A673 (cell line): Measurements from ENCODE around the gene DPP7. TPM values are rescaled to one million over a fixed set of nuclear protein-coding genes. Genes with fewer than 3 reads are reported as not detected.

Source experiments
- BruUV-seq: library from RNA; stranded (reverse); fragments of 400-500 nt; replicated peaks from 2 replicates; lab custom pipeline; 2021; lab: Mats Ljungman, UMichigan
- CTCF ChIA-PET: fragments of 300-600 bp; sonication (Branson Sonifier 250); formaldehyde crosslinking; loops from one replicate; lab custom pipeline; 2022; ENCODE audit warnings: antibody characterized with exemption; lab: Charles Lee
- POLR2A ChIA-PET: fragments of 300-600 bp; sonication (Branson Sonifier 250); formaldehyde crosslinking; loops from one replicate; lab custom pipeline; 2022; ENCODE audit warnings: antibody characterized with exemption; ENCODE audit not compliant: low non-redundant PET; lab: Charles Lee
- DNase-seq: peaks from one replicate; pipeline ENCODE4 v3.0.0-alpha.2; 2015; ENCODE audit warnings: low spot score
- H3K27ac ChIP-seq: fragments of 200-600 bp; sonication (generic); 2 replicates; pipeline ENCODE4 v1.5.1; 2016; ENCODE audit warnings: mixed run types, low read depth, mild to moderate bottlenecking, mixed read lengths, antibody characterized with exemption, low read length; ENCODE audit not compliant: poor library complexity, severe bottlenecking
- H3K27me3 ChIP-seq: fragments of 200-600 bp; sonication (generic); replicated peaks from 2 replicates; pipeline ENCODE4 v1.6.1; 2017; ENCODE audit warnings: mixed run types, low read depth, mild to moderate bottlenecking, mixed read lengths, antibody characterized with exemption, low read length; ENCODE audit not compliant: insufficient read depth, poor library complexity
- H3K36me3 ChIP-seq: fragments of 200-600 bp; sonication (generic); 2 replicates; pipeline ENCODE4 v1.6.1; 2016; ENCODE audit warnings: mixed run types, mild to moderate bottlenecking, mixed read lengths, antibody characterized with exemption, low read length; ENCODE audit not compliant: insufficient read depth, poor library complexity, severe bottlenecking
- H3K4me1 ChIP-seq: fragments of 200-600 bp; sonication (generic); 2 replicates; pipeline ENCODE4 v1.6.1; 2017; ENCODE audit warnings: mixed run types, mild to moderate bottlenecking, mixed read lengths, antibody characterized with exemption, low read length; ENCODE audit not compliant: insufficient read depth, poor library complexity, severe bottlenecking
- H3K4me3 ChIP-seq: fragments of 200-600 bp; sonication (generic); 2 replicates; pipeline ENCODE4 v1.5.1; 2016; ENCODE audit warnings: low read depth, mixed run types, mild to moderate bottlenecking, mixed read lengths, low read length; ENCODE audit not compliant: poor library complexity, severe bottlenecking
- H3K9me3 ChIP-seq: fragments of 200-600 bp; sonication (generic); 2 replicates; pipeline ENCODE4 v1.6.1; 2016; ENCODE audit warnings: mixed run types, low read depth, mild to moderate bottlenecking, mixed read lengths, antibody characterized with exemption, low read length; ENCODE audit not compliant: poor library complexity, severe bottlenecking
- CTCF ChIP-seq: fragments of 300-800, 200-600 bp; sonication (generic); conservative IDR thresholded peaks from 2 replicates; pipeline ENCODE4 v1.5.1; 2017; ENCODE audit warnings: low read depth, mild to moderate bottlenecking, antibody characterized with exemption, low read length, moderate library complexity, mixed read lengths
- EZH2 ChIP-seq: fragments of 200-600 bp; sonication (generic); IDR thresholded peaks from 2 replicates; pipeline ENCODE4 v1.6.1; 2017; ENCODE audit warnings: borderline replicate concordance, low read depth, mild to moderate bottlenecking, mixed read lengths, antibody characterized with exemption, low read length; ENCODE audit not compliant: poor library complexity, severe bottlenecking
- intact Hi-C: fragments of 100-400 bp; cut with micrococcal nuclease; formaldehyde crosslinking; loops from one replicate; pipeline ENCODE4 v1.10.0; 2022; ENCODE audit not compliant: unreplicated experiment
- total RNA-seq: library from RNA; stranded (reverse); gene quantifications from 2 replicates; pipeline ENCODE4 v1.2.3, GENCODE V29; 2021

Gene DPP7
- total RNA-seq, 1 experiment from 2014 or later, result 120 TPM

GRCh38 chr9:137148661-137149060, 34.1 kb upstream of the DPP7 start:
- Histone ChIP-seq H3K9me3 (no peaks in the 10 kb centered on the region), H3K36me3 (no peaks in the 10 kb centered on the region), H3K27ac (no peak overlapping the region), H3K4me1 (peaks cover 5% of the 10 kb centered on the region), H3K4me3 (no peak overlapping the region), H3K27me3 (peaks cover 10% of the 10 kb centered on the region)
- TF ChIP-seq CTCF (no peak), EZH2 (no peak)
- BruUV-seq, result no TSS peak
- DNase-seq, result no peak
- CTCF ChIA-PET, result no interaction called here
- intact Hi-C loops, result no loop called here
- POLR2A ChIA-PET, result interaction anchor here (0.6 kb wide), 1 partner anchor 451 kb away, joined by 3 read pairs; no protein-coding TSS in a partner anchor

GRCh38 chr9:137148242-137148641, 33.7 kb upstream of the DPP7 start:
- no peak overlapping the region for H3K27ac ChIP-seq
- no peaks in the 10 kb centered on the region for H3K9me3 ChIP-seq
- no peak overlapping the region for H3K4me3 ChIP-seq
- ChIA-PET POLR2A (interaction anchor here (0.6 kb wide), 1 partner anchor 451 kb away, joined by 3 read pairs; no protein-coding TSS in a partner anchor), CTCF (no interaction called here)
- DNase-seq, result no peak
- BruUV-seq, result no TSS peak
- peaks cover 14% of the 10 kb centered on the region for H3K27me3 ChIP-seq
- TF ChIP-seq CTCF (no peak), EZH2 (no peak)
- H3K4me1 ChIP-seq, result peaks cover 5% of the 10 kb centered on the region
- H3K36me3 ChIP-seq, result no peaks in the 10 kb centered on the region
- intact Hi-C loops, result no loop called here

- DNase-seq, result no peak
- no peaks in the 10 kb centered on the region for H3K9me3 ChIP-seq
- ChIA-PET CTCF (no interaction called here), POLR2A (no interaction called here)
- intact Hi-C loops, result no loop called here
- no peak for TF ChIP-seq CTCF
- no peak for TF ChIP-seq EZH2
- peaks cover 5% of the 10 kb centered on the region for H3K4me1 ChIP-seq
- no peak overlapping the region for H3K27ac ChIP-seq
- H3K36me3 ChIP-seq, result no peaks in the 10 kb centered on the region
- BruUV-seq, result no TSS peak
- H3K4me3 ChIP-seq, result no peak overlapping the region
- H3K27me3 ChIP-seq, result peaks cover 19% of the 10 kb centered on the region
These were observed 33.2 kb upstream of the DPP7 start for GRCh38 chr9:137147793-137148160.
